ENCODE data around the gene INS.

INS gene

DNA sequence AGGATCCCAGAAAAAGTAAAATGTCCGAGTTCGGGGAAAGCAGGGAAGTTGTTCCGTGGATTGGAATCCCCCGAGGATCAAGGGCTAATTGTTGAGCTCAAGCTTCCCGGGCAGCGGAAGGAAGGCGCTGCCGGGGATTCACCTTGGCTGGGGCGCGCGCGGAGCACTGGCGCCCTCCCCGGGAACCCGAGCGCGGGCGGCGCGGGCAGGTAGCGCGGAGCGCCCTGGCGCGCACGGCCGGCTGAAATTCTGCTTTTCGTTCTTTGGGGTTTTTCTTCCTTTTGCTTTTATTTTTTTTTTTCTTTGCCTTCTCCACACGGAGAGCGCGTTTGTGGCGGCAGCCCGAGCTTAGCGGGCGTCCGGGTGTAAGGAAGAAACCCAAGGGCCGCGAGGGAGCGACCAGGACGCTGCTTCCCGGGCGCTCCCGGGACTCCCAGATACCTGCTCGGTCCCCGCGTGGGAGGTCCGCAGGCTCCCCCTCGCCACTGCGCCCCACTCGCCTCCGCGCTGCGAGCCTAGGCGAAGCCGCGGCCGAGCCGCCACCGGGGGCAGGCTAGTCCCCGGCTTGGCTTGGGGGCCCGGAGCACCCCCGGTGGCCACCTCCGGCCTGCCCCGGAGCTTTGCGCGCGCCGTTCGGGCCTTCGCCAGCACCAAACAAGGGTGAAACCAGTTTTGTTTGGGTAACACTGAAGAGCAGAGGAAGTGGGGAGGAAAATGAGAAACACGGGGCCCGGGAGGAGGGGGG, 17.0 kb downstream of the INS start:
- no peak for DNase-seq (ENCODE audit: low spot score)

DNA sequence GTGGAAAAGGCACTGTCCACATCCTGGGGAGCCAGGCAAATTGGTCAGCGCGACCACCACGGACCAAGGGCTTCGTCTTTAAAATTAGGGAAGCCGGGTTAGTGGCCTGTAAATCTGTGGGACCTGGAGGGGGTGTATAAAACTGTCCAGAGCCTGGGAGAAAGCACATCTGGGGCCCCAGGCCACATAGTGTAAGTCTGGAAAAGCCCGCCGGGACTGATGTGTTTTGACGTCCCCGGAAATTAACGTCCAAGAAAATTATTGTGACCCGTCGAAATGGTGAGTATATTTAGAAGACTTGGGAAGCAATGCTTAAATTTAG, 17.6 kb downstream of the INS start:
- no peak for DNase-seq (ENCODE audit: low spot score)

DNA sequence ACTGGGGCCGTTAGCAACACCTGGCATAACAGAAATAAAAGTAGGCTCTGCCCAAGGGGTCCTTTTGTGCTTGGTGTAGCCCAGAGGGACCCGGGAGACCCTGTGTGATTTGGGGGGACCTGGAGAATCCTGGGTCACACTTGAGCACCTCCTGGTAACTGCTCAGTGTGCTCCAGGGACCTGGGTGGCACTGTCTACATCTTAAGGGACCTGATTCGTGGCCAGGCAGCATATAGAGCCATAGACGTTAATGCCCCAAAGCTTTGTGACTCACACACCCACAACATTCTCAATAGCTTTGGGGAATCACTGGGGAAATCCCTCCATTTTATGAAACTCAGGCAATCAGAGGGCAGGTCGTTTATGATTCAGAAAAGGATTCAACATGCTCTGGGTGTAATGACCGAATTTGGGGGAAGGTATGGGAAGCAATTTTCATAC, 18.2 kb downstream of the INS start:
- DNase-seq (ENCODE audit: low spot score) = no peak

DNA sequence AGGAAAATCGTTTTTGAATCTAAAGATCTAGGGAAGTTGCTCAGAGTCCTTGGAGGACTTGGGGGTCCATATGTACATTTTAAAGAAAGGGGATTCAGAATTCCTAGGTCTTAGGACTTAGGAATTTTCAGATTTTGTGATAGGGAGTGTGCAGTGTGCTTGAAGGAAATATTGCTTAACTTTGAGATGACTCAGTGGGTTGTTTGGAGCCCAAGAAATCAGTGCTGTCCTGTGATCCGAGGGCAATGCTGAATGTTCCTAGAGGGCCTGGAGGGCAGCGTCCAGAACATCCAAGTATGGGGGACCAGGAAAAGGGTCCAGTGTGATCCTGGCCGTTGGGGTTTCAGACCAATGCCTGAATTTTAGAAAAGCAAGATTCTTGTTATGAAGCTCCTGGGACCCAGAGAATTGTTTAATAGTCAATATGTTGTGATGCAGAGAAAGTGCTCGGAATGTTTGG, 18.7 kb downstream of the INS start:
- DNase-seq (ENCODE audit: low spot score) = no peak

DNA sequence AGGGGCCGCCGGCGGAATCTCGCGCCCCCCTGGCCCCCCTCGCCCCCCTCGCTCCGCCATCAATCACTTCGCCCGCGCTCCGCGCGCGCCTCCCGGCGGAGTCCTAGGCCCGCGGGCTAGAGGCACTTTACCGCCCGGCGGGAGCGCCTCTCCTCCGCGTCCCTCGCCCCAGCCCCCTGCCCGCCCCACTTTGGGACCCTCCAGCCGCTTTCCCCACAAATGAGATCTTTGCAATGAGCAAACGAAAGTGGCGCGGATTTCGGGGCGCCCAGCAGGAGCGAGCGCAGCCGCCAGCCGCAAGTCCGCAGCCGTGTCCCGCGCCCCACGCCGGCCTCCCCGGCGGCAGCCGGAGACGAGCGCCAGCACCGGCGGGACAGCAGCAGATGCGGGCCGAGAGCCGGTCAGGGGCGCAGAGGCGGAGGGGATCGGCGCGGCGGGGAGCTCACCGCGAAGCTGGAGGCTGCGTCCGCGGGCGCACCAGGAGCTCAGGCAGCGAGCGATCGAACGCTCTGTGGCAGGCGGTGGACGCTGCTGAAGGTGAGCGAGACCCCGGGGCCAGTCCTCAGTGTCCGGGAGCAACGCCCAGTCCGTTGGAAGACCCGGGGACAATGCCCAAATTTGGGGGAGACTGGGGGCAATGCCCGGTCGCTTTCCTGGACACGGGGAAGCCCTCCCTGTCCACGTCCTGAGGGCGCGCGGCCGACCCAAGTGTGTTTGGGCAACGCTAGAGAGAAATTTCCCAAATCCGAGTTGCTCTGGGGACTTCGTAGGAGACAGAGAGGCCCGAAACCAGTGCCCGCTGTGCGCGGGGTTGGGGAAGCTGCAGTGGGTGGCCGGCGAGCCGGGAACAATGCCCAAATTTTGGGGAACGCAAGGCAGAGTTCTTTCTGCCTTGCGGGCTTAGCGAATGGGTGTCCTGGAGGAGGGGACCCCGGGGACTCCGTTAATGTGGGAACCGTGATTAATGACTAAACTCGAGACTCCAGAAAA, 20.3 kb downstream of the INS start:
- DNase-seq (ENCODE audit: low spot score) = no peak

DNA sequence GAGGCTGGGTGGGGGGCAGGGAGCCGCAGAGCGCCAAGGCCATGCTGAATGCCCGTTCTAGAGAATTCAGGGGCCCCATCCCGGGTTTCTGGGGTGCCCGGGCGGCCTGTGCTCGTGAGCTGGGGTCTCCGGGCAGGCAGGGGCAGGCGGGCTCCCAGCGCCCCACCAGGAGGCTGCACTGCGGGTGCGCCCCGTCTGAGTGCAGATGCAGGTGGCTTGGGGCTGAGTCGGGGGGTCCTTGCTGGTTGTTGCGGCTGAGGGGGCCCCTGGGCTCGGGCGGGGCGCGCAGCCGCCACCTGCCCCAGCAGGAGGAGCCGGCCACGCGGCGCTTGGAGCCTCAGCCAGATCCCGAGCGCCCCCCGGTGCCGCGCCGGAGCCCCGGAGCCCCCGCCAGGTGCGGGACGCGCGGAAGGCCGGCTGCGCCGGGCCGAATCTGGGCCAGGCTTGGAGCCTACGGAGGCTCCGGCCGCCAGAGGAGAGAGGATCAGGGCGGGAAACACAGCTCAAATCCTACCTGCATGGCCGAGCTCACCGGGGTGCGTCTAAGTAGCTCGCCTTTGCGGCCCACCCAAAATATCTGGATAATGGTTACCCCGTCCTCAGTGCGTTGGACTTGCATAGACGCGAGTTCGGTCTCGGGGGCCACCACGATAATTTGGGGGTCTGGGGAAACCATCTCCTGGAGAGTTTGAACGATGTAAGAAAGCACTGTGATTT, 21.2 kb downstream of the INS start:
- no peak for DNase-seq (ENCODE audit: low spot score)

DNA sequence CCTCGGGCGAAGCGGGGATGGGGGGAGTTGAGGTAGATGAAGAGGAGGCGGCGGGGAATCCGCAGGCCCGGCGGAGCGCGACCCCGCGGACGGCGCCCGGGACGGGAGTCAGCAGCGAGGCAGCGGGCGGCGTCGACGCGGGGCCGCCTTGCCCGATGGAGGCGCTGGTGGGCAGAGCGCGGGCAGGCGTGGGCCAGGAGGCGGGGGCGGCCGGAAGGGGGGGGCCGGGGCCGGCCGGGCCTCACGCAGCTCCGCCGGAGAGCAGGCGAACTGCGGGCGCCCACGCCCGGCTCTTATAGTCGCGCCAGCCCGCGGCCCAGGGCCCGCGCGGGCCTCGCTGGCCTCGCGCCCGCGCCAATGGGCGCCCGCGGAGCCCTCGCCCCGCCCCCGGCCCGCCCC, 21.9 kb downstream of the INS start, which contains the start of gene IGF2:
Gene IGF2 (minus strand): TSS at position 267 of the 399 bp plus-strand sequence. CDS start 3,866 bp downstream, outside the sequence.
- no peak for DNase-seq (ENCODE audit: low spot score)

DNA sequence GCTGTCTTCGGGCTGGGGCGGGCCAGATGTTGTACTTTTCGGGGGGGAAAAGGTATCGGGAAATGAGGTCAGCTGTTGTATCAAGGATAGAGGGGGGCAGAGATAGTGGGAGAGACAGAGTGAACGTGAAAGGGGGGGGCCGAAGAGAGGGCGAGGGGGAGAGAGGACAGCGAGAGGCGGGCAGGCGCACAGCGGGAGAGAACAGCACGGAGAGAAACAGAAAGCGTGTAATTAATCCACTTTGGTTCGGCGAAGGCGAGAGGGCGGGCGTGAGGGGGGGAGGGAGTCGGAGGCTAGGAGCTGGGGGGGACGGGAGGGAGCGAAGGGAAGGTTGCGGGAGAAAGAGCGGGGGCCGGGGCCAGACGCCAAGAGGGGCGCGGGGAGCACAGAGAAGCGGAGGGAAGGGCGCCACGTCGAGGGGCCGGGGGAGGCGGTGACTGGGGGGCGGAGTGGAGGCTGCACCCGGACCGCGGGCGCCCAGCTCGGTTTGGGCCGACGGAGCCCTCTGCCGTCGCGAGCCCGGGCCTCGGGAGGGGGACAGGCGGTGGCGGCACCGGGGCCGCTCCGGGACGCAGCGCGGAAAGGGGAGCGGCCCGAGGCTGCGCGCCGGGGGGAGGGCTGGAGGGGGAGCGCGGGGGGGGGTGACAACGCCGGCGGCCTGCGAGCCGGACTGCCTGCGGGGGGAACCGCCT, 22.4 kb downstream of the INS start:
- DNase-seq (ENCODE audit: low spot score) = no peak

DNA sequence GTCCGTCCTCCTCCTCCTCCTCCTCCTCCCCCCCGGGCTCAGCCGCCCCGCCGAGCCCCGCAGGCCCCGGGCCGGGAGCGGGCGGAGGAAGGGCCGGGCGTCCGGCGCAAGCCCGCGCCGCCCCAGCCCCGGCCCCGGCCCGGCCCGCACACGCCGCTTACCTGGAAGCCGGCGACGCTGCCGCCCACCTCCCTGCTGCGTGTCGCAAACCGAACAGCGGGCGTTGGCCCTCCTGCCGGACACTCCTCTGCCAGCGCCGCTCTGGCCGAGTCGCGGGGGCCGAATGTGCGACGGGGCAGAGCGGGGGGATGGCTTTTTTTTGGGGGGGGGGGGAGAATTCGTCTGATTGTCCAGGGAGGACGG, 23.0 kb downstream of the INS start:
- no peak for DNase-seq (ENCODE audit: low spot score)

DNA sequence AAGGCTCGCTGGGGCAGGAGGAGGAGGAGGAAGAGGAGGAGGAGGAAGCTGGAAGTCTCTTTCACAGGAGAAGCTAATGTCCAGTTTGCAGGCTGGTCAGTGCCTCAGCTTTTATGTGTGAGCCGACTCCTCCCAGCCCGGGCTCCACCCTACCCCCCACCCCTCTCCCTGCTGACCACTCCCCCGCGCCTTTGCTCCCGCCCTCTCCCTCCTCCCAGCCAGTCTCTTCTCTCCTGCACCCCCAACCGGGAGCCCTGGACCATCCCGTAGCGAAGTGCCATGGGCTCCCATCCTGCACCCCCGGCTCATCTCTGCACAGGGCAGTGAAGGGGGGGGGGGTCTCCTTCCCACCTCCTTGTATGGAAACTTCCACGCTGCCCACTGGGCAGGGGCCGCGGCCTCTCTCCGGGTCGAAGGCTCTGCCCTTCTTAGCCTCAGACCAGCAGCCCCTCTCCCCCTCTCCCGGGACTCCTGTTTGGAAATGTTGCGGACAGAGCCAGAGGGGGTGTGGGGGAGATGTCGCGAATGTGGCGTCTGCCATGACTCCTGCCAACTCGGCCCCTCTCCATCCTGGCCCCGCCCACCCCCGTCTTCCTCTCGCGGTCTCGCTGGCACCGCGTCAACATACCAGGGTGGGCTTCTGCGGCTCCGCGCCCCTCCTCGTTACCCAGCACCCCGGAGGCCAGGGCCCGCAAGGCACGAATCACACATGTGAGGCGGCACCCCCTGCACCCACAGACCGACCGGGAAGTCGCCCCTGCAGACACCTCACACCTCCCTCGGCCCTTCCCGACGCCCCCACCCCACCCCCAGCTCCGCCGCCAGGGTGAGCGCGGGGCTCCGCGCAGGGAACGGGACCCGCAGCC, 23.6 kb downstream of the INS start:
- peak; percentile 20 for DNase-seq (ENCODE audit: low spot score)

DNA sequence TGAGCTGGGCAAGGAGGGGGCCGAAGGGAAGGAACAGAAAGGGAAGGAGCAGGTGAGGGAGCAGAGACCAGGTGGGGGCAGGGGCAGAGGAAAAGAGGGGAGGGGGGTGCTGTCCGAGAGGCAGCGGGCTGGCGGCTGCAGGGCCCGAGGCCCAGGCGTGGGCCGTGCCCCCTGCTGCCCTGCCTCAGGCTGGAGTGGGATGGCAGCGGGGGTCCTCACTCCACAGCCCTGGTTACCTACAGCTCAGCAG, 24.1 kb downstream of the INS start:
- DNase-seq (ENCODE audit: low spot score) = no peak

DNA sequence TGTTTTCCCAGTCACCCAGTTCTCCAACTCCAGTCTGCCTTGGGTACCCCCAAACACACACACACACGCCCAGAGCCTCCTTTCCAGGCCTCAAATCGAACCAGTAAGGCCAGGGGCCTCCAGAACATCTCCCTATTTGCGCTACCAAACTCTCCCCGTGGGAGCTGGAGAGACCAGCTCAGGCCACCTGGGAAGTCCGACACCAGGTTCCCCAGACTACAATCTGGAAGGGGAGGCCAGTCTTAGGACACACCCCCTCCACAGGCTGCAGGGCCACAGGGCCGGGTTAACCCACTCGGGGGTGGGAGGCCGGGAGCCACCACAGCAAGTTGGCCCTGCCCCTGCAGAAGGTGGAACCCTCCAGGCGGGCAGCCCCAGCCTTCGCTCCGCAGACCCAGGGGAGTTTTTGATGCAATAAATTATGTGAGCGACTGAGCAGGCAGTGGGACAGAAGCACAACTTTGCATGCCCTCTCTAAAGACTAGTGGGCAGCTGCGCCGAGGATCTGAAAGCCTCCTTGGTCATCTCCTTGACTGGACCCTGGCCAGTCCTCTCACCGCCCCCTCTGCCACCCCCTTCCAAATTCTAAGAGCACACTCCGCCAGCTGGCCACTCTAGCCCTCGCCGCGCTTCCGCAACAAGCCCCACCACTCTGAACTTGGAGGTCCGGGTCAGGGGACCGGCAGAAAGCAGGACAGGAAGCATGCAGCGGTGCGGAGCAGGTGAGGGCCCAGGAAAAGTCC, 24.6 kb downstream of the INS start:
- no peak for DNase-seq (ENCODE audit: low spot score)

DNA sequence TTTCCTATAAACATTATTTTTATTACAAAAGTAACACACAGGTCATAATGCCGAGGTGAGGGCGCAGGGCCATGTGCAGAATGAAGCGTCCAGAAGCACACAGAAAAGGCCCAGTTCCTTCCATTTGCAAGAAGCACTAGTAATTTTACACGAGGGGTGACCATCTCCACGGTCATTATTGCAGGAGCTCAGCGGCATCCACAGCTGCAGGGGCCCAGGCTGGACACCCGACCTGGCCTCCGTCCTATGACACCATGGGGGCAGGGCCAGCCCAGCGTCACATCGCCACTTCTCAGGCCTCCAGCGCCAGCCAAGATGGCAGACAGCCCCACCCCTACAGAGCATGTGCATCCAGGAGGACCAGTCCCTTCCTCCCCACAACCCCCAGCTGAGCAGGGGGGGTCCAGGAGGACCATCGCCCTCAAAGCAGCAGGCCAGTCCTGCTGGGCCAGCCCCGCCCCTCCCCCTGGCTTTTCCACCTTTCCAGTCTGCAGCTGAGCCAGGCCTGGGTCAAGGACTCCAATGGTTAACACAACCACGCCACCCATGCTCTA, 25.3 kb downstream of the INS start:
- no peak for DNase-seq (ENCODE audit: low spot score)

DNA sequence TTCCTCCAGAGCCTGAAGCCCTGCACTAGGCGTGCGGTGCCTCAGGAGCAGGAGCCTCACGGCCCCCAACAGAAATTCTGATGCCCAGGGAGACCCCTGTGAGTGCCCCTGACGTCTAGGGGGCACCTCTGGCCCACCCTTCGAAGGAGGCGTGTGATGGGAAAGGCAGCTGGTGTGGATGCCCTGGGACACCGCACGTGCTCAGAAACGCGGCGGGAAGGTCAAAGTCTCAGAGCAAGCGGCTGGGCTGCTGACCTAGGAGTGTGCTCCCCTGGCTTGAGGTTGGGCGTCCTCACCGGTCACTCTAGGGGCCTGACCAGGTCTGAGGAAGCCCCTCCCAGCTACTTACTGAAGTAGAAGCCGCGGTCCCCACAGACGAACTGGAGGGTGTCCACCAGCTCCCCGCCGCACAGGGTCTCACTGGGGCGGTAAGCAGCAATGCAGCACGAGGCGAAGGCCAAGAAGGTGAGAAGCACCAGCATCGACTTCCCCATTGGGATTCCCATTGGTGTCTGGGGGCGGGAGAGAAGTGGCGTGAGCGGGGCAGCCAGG, 25.9 kb downstream of the INS start:
- no peak for DNase-seq (ENCODE audit: low spot score)

DNA sequence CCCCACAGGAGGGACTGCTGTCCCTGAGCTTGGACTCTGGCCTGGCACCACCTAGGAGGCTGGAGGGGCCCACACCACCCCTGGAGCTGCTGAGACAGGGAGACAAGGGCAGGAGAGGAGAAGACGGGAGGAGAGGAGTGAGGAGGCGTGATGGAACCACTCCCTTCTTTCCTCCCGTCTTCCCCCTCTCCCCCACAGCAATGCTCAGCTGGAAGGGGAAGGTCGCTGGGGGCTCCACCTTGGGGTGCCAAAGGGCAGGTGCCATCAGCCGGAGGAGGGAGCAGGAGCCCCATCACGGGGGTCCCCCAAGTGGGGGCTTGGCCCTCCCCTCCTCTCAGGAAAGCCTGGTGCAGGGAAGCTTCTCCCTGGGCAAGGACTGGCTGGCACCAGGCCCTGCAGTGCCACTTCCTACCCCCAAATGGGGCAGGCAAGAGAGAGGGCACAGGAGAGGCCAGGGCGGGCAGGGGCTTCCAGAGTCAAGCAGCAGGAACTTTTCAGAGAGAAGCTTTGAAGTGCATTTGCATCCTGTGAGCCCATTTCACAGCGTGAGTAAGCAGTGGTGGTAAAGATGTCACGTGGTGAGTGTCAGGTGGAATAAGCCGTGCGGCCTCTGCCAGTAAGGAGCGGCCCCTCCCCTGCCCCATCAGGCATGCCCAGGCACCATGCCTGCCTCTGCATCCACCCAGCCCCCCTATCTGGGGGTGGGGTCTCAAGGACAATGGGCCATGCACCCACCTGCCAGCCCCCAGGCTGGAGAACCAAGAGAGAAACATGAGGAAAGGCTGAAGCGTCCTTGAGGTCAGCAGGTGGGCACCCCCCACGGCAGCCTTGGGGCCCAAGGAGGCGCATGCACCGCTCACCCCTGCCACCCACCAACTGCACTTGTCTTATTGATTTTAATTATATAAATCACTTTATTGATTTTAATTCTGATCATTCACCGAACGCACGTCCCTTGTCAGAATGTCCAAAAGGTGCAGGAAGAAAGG, 26.7 kb downstream of the INS start:
- DNase-seq (ENCODE audit: low spot score) = no peak

DNA sequence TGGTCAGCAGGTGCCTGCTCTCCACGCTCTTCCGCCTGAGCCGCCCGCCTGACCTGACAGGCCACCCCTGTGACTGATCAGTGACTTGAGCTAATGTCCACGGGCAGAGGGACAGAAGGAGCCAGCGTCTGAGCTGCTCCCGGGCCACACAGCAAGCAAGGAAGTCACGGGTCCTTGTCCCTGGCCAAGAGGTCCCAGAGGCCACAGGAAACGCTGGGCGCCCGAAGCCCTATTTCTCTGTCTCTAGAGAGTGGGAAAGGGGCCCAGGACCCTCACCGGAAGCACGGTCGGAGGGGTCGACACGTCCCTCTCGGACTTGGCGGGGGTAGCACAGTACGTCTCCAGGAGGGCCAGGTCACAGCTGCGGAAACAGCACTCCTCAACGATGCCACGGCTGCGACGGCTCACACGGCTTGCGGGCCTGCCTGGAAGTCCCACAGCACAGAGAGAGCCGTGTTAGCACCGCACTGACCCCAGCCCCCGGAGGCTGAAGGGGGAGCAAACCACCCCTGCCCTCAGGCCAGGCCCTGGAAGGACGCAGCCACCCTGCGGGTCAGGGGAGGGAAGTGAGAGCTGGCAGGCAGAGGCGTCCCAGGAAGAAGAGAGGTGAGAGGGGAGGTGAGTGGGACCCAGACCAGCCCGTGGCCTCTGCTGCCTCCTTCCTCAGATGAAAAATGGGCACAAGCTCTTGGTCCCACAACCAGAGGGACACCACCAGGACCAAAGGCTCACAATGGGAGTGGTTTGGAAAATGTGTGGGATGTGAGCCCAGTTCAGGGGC, 27.6 kb downstream of the INS start:
- DNase-seq (ENCODE audit: low spot score) = no peak

DNA sequence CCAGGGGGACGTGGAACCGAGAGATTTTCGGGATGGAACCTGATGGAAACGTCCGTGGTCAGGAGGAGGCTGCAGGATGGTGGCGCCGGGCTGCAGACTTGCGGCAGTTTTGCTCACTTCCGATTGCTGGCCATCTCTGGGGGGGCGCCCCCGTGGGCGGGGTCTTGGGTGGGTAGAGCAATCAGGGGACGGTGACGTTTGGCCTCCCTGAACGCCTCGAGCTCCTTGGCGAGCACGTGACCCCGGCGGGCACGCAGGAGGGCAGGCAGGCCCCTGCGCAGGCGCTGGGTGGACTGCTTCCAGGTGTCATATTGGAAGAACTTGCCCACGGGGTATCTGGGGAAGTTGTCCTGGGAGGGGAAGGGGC, 28.2 kb downstream of the INS start:
- DNase-seq (ENCODE audit: low spot score) = no peak

DNA sequence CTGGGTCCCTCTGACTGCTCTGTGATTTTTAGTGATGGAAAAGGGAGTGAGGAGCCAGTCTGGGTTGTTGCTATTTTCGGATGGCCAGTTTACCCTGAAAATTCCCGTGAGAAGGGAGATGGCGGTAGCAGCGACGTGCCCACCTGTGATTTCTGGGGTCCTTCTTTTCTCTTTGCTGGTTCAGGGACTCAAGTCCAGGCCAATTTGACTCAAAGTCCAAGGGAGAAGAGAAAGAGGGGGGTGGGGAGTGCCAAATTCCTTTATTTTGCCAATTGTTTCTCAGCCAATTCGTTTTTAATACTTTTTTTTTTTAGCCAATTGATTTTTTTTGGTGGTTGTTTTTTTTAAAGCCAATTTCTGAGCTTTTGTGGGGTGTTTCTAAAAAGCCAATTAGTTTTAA, 28.8 kb downstream of the INS start:
- DNase-seq (ENCODE audit: low spot score) = no peak
